DND-41 (cell line): Measurements from ENCODE around the gene HOXB4.

Experiments
- ATAC-seq: fragments of 200-7000 bp; cut with Tn5 transposase; 3 replicates; pipeline ENCODE4 v1.9.1; 2021; ENCODE audit warnings: low read depth; ENCODE audit not compliant: insufficient read depth
- DNase-seq: peaks from one replicate; pipeline ENCODE4 v3.0.0-alpha.2; 2020
- H2AFZ ChIP-seq: 2 replicates; pipeline ENCODE4 v1.6.0; 2012; ENCODE audit warnings: low read depth, low read length
- H3K27ac ChIP-seq: 2 replicates; pipeline ENCODE4 v1.5.1; 2012; ENCODE audit warnings: low read length, inconsistent platforms
- H3K27me3 ChIP-seq: fragments of 200-600 bp; sonication (generic); 2 replicates; pipeline ENCODE4 v1.6.0; 2012; ENCODE audit warnings: low read length, mild to moderate bottlenecking, inconsistent platforms; ENCODE audit not compliant: insufficient read depth, poor library complexity
- H3K36me3 ChIP-seq: 2 replicates; pipeline ENCODE4 v1.5.1; 2012; ENCODE audit warnings: low read length, inconsistent platforms; ENCODE audit not compliant: insufficient read depth
- H3K4me1 ChIP-seq: 2 replicates; pipeline ENCODE4 v1.5.1; 2012; ENCODE audit warnings: mild to moderate bottlenecking, low read length; ENCODE audit not compliant: insufficient read depth
- H3K4me2 ChIP-seq: 2 replicates; pipeline ENCODE4 v1.6.0; 2012; ENCODE audit warnings: mild to moderate bottlenecking, moderate library complexity, low read length, inconsistent platforms; ENCODE audit not compliant: insufficient read depth
- H3K4me3 ChIP-seq, 2 experiments: fragments of 200-600 bp in 1 of 2; shearing (Covaris generic) in 1 of 2; 2 replicates each; pipeline ENCODE4 v1.5.1; 2012 to 2016; ENCODE audit warnings: inconsistent platforms in 2 of 2, low read length in 2 of 2, mild to moderate bottlenecking in 2 of 2, low read depth in 1 of 2, moderate library complexity in 1 of 2
- H3K79me2 ChIP-seq: 2 replicates; pipeline ENCODE4 v1.6.0; 2012; ENCODE audit warnings: low read length, inconsistent platforms; ENCODE audit not compliant: insufficient read depth
- H3K9ac ChIP-seq: 2 replicates; pipeline ENCODE4 v1.6.0; 2012; ENCODE audit warnings: low read depth, mild to moderate bottlenecking, inconsistent platforms, low read length, moderate library complexity
- H3K9me3 ChIP-seq: 2 replicates; pipeline ENCODE4 v1.5.1; 2012; ENCODE audit warnings: low read length, moderate library complexity, mild to moderate bottlenecking, inconsistent platforms; ENCODE audit not compliant: insufficient read depth, severe bottlenecking
- H4K20me1 ChIP-seq: 2 replicates; pipeline ENCODE4 v1.6.0; 2012; ENCODE audit warnings: low read length; ENCODE audit not compliant: insufficient read depth
- EZH2 ChIP-seq: IDR thresholded peaks from 3 replicates; pipeline ENCODE4 v1.6.1; 2012; ENCODE audit warnings: borderline replicate concordance, low read depth, mild to moderate bottlenecking, moderate library complexity, low read length, inconsistent platforms; ENCODE audit not compliant: severe bottlenecking
- TF ChIP-seq, protein P1 (sequence below): IDR thresholded peaks from 2 replicates; pipeline ENCODE4 v1.5.1; 2012; ENCODE audit warnings: borderline replicate concordance, low read length, moderate library complexity, mild to moderate bottlenecking; ENCODE audit not compliant: poor library complexity, severe bottlenecking; ENCODE audit errors: extremely low read depth

HOXB4 gene

DNA sequence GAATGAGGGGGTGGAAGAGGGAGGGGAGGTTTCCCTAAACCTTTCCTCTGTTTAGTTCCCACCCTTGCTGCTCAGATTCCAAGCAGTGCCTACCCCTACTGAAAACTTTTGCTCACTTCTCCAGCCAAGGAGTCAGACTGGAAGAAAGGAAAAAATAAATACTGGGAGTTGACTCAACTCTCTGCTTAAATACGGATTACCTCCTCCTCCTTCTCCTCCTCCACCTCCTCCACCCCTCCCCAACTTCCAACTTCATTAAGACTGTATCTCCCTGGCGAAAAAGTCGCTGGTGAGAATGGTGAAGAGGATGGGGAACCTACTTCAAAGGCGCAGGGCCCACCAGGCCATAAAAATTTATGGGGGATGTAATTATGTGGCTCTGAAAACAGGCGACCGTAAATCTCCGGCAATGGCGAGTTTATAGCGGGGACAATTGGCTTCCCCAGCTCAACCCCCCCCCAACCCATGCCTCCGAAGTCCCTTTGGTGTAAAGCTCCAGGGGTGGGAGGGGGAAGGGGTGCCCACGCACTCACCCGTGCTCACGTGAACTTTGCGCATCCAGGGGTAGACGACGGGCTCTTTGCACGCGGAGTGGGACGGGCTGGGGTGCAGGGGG, 712 bp downstream of the HOXB4 start:
- Histone ChIP-seq H3K9me3 (no peaks in the 10 kb centered on the region), H3K4me3 (no peak overlapping the region), H3K27me3 (peaks cover 17% of the 10 kb centered on the region), H3K36me3 (no peaks in the 10 kb centered on the region), H3K27ac (no peak overlapping the region), H3K9ac (no peak overlapping the region), H3K4me1 (no peaks in the 10 kb centered on the region), H3K79me2 (no peaks in the 10 kb centered on the region), H4K20me1 (peaks cover 4% of the 10 kb centered on the region; the same call in 1 of the 2 replicates), H3K4me2 (no peak overlapping the region), H2AFZ (no peak overlapping the region)
- TF ChIP-seq, protein P1, sequence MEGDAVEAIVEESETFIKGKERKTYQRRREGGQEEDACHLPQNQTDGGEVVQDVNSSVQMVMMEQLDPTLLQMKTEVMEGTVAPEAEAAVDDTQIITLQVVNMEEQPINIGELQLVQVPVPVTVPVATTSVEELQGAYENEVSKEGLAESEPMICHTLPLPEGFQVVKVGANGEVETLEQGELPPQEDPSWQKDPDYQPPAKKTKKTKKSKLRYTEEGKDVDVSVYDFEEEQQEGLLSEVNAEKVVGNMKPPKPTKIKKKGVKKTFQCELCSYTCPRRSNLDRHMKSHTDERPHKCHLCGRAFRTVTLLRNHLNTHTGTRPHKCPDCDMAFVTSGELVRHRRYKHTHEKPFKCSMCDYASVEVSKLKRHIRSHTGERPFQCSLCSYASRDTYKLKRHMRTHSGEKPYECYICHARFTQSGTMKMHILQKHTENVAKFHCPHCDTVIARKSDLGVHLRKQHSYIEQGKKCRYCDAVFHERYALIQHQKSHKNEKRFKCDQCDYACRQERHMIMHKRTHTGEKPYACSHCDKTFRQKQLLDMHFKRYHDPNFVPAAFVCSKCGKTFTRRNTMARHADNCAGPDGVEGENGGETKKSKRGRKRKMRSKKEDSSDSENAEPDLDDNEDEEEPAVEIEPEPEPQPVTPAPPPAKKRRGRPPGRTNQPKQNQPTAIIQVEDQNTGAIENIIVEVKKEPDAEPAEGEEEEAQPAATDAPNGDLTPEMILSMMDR, result no peak
- no peak for TF ChIP-seq EZH2
- ATAC-seq (no peak), DNase-seq (no peak)

DNA sequence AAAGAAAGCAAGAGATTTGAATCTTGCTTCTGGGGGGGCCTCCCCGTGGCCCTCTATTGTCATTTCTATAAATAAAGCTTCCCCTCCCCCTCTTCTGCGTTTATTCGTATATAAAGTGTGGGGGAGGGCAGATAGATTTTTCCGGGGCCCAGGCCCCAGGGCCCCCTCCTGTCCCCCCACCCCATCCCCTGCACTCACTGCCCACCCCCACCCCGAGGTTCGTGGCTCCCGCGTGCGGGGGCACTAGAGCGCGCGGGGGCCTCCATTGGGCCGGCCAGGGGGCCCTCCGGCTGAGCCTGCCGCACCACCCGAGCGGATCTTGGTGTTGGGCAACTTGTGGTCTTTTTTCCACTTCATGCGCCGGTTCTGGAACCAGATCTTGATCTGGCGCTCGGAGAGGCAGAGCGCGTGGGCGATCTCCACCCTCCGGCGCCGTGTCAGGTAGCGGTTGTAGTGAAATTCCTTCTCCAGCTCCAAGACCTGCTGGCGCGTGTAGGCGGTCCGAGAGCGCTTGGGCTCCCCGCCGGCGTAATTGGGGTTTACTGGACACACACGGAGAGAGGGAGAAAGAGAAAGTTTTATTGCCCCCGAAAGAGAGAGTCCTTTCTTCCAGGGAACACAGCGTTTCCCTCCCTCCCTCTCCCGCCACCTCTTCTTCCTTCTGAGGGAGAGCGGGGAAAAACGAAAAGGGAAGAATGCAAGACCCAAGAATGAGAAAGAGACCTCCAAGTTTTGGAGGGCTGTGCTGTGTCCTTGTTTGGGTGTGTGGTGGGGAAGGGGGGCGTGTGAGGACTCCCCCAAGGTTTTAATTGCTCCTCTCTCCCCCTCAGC, 1.5 kb downstream of the HOXB4 start:
- H3K79me2 ChIP-seq, result no peaks in the 10 kb centered on the region
- H3K36me3 ChIP-seq, result no peaks in the 10 kb centered on the region
- H4K20me1 ChIP-seq, result peaks cover 4% of the 10 kb centered on the region; the same call in 1 of the 2 replicates
- peaks cover 24% of the 10 kb centered on the region for H3K27me3 ChIP-seq
- no peak for DNase-seq
- no peak overlapping the region for H3K27ac ChIP-seq
- H3K9ac ChIP-seq, result no peak overlapping the region
- TF ChIP-seq, protein P1, result no peak
- TF ChIP-seq EZH2, result no peak
- no peak overlapping the region for H2AFZ ChIP-seq
- no peak overlapping the region for H3K4me2 ChIP-seq
- H3K4me3 ChIP-seq, result no peak overlapping the region
- no peaks in the 10 kb centered on the region for H3K9me3 ChIP-seq
- no peaks in the 10 kb centered on the region for H3K4me1 ChIP-seq
- no peak for ATAC-seq

DNA sequence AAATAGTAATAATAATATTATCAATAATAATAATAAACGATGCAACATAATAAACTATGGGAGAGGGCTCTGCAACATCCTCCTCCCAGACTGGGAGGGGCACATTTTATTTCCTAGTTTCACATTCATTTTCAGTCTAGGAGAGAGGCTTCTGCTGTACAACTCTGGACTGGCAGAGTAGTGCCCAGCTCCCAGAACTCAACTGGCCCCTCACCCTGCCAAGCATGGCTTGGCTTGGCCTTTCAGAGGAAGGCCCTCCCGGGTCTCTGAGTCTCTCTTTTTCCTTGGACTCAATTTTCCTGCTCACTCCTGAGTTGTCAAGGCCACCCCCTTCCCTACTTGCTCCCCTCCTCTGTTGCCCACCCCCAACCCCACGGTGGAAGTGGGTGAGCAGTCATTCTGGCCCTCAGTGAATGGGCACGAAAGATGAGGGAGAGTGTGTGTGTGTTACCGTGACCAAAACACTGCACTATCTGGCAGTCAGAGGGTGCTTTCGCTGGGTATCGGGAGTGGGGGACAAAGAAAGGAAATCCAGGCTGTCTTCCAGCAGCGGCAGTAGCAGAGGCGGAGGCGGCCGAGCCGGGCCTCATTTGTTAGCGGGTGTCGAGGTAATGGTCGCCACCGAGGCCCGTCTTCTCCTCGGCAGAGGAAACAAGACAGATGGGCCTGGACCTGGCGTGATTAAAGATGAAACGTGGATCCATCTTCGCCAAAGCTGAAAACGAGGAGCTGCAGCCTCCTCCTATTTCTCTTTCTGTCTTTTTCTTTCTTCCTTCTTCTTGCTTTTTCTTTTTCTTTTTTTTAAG, 2.3 kb downstream of the HOXB4 start:
- peaks cover 30% of the 10 kb centered on the region for H3K27me3 ChIP-seq
- no peaks in the 10 kb centered on the region for H3K4me1 ChIP-seq
- ATAC-seq (no peak), DNase-seq (no peak)
- no peak overlapping the region for H3K4me3 ChIP-seq
- H3K9ac ChIP-seq, result no peak overlapping the region
- H3K79me2 ChIP-seq, result no peaks in the 10 kb centered on the region
- H3K4me2 ChIP-seq, result no peak overlapping the region
- peaks cover 4% of the 10 kb centered on the region; the same call in 1 of the 2 replicates for H4K20me1 ChIP-seq
- H2AFZ ChIP-seq, result no peak overlapping the region
- TF ChIP-seq, protein P1, result no peak
- no peak for TF ChIP-seq EZH2
- no peaks in the 10 kb centered on the region for H3K36me3 ChIP-seq
- H3K9me3 ChIP-seq, result no peaks in the 10 kb centered on the region
- H3K27ac ChIP-seq, result no peak overlapping the region
